Stimulated activated CD8-positive, alpha-beta memory T cell treated with anti-CD3 and anti-CD28 coated beads, Interleukin-12 subunit alpha, Interleukin-12 subunit beta, amount 100 ng/mL, for 1 hour (primary cell): ENCODE data around the gene CXCL17.
"Not testable (repeated sequence)": the region's sequence is repeated elsewhere in the genome, so short reads cannot be mapped to it uniquely, and the experiment has no call there.

Source experiments
- DNase-seq: peaks from one replicate; pipeline ENCODE4 v3.0.0-alpha.2; 2020; ENCODE audit warnings: low read depth

CXCL17 gene

GRCh38 chr19:42442833-42443232 lies at the start of gene CXCL17:
TSS of gene CXCL17 (minus strand) at chr19:42442946. CDS start at chr19:42442832, 114 bp downstream.
- no peak for DNase-seq

- DNase-seq: no peak
Measured at GRCh38 chr19:42488783-42489521, 46.2 kb upstream of the CXCL17 start.

DNA sequence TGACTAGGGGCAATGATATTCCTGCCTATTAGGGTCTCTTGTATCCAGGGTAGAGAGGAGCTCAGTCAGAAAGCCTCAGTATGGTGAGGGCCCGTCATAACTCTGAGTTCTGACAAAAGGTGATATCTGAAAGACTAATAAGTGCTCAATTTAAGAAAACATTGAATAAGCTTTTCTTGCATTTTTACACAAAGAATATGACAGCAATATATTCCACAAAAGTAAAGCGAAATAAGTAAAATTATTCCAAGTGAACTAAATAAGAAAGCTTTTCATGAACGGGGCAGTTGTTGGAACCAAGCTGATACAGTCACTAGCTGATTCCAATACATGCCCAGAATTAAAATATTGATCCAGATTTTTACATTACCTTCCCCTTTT lies 45.0 kb upstream of the CXCL17 start:
- no peak for DNase-seq

GRCh38 chr19:42487032-42487797 lies 44.5 kb upstream of the CXCL17 start:
- DNase-seq: no peak

DNA sequence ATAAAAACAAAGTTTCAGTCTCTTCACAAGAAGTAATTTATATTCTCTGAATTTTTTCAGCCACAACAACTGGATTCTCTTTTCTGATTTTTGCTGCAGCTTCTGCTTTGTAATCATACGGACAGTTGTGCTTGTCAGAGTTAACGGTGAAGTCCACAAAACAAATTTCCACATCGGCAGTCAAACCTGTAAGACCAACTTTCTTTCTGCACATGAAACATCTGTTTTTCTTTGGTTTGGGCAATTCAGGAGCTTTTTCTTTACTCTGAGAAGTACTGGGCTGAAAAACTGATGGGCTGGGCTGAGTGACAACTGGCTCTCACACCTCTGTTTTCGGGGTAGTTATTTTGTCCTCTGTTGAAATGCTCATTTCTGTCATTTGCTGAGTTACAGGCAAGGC lies 42.3 kb upstream of the CXCL17 start:
- not testable (repeated sequence) for DNase-seq

- DNase-seq: no peak
Measured at GRCh38 chr19:42480335-42481095, 37.8 kb upstream of the CXCL17 start.

- no peak for DNase-seq
Measured at GRCh38 chr19:42479736-42480135, 37.0 kb upstream of the CXCL17 start.

DNA sequence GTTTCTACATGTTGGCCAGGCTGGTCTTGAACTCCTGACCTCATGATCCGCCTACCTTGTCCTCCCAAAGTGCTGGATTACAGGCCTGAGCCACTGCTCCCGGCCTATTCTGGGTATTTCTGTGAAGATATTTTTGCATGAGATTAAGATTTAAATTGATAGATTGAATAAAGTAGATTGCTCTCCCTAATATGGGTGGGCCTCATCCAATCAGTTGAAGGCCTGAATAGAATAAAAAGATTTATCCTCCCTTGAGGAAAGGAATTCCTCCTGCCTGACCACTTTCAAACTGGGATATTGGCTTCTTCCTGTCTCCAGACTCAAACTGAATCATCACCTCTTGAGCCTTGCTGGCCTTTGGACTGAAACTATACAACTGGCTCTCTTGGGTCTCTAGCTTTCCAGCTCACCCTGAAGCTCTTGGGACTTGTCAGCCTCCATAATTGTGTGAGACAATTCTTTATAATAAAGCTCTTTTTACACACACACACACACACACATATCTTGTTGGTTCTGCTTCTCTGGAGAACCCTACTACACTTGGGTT lies 36.1 kb upstream of the CXCL17 start:
- no peak for DNase-seq

GRCh38 chr19:42477933-42478332 lies 35.2 kb upstream of the CXCL17 start:
- DNase-seq: no peak

GRCh38 chr19:42477117-42477516 lies 34.4 kb upstream of the CXCL17 start:
- no peak for DNase-seq

DNA sequence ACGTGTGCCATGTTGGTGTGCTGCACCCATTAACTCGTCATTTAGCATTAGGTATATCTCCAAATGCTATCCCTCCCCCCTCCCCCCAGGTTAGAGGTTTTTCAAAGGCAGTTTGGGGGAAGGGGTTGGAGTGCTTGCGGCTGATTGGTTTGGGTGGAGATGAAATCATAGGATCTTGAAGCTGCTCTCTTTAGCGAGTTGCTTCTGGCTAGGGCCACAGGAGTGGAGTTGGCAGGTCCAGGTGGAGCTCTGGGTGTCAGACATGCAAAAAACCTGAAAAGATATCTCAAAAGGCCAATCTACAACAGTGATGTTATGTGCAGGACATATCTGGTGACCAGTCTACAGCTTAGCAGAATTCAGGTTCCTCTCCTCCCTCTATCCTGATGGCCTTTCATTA lies 32.6 kb upstream of the CXCL17 start:
- no peak for DNase-seq

GRCh38 chr19:42474743-42475142 lies 32.0 kb upstream of the CXCL17 start:
- DNase-seq: no peak

GRCh38 chr19:42473686-42474085 lies 30.9 kb upstream of the CXCL17 start:
- no peak for DNase-seq

GRCh38 chr19:42472402-42473147 lies 29.8 kb upstream of the CXCL17 start:
- DNase-seq: no peak

GRCh38 chr19:42471554-42472249 lies 29.0 kb upstream of the CXCL17 start:
- no peak for DNase-seq

DNA sequence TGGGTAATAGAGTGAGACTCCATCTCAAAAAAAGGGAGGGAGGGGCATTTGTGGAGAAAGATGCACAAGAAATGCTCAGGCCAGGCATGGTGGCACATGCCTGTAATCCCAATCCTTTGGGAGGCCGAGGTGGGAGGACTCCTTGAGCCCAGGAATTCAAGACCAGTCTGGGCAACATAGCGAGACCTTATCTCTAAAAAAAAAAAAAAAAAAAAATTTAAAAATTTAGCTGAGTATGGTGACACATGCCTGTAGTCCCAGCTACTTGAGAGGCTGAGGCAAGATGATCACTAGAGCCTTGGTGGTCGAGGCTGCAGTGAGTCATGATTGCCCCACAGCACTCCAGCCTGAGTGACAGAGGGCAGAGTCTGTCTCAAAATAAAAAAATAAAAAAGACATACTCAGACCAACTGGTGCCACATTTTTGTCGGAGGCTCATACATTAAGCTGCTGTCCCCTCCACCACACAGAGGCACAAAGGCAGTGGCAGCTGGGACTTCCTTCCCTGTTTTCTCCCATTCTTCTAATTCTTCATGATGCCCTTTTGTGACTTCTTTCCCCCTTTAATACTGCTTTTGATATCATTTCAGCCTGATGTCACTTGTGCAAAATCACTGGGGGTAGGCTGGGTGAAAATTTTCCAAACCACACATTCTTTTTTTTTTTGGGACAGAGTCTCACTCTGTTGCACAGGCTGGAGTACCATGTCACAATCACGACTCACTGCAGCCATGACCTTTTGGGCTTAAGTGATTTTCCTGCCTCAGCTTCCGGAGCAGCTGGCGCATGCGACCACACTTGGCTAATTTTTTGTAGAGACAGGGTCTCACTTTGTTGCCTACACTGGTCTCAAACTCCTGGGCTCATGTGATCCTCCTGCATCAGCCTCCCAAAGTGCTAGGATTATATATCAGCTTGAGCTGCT lies 26.8 kb upstream of the CXCL17 start:
- no peak for DNase-seq

- DNase-seq: no peak
Measured at GRCh38 chr19:42468273-42468796, 25.6 kb upstream of the CXCL17 start.

GRCh38 chr19:42467183-42467760 lies 24.5 kb upstream of the CXCL17 start:
- no peak for DNase-seq

GRCh38 chr19:42466521-42467182 lies 23.9 kb upstream of the CXCL17 start:
- no peak for DNase-seq
